Smooth muscle cell (in vitro differentiated cells): Measurements from ENCODE around the gene INO80D. TPM values are rescaled to one million over a fixed set of nuclear protein-coding genes. Genes with fewer than 3 reads are reported as not detected.

Source experiments
- DNase-seq: peaks from one replicate; lab custom pipeline; 2025; ENCODE audit not compliant: unreplicated experiment; lab: John Stamatoyannopoulos, UW
- H2AFZ ChIP-seq: fragments of 200-600 bp; sonication (generic); 2 replicates; pipeline ENCODE4 v1.6.0; 2016; ENCODE audit warnings: antibody characterized with exemption, low read depth, mild to moderate bottlenecking
- H3F3A ChIP-seq: fragments of 200-600 bp; sonication (generic); 2 replicates; pipeline ENCODE4 v1.6.0; 2017; ENCODE audit warnings: antibody characterized with exemption, low read depth
- H3K27ac ChIP-seq: fragments of 200-600 bp; sonication (generic); 2 replicates; pipeline ENCODE4 v1.5.1; 2016; ENCODE audit warnings: low read depth, mild to moderate bottlenecking
- H3K27me3 ChIP-seq: fragments of 200-600 bp; sonication (generic); 2 replicates; pipeline ENCODE4 v1.6.1; 2016; ENCODE audit warnings: low read depth, mild to moderate bottlenecking
- H3K36me3 ChIP-seq: fragments of 200-600 bp; sonication (generic); 2 replicates; pipeline ENCODE4 v1.5.1; 2016; ENCODE audit warnings: low read depth
- H3K4me1 ChIP-seq: fragments of 200-600 bp; sonication (generic); 2 replicates; pipeline ENCODE4 v1.5.1; 2016; ENCODE audit warnings: low read depth
- H3K4me2 ChIP-seq: fragments of 200-600 bp; sonication (generic); 2 replicates; pipeline ENCODE4 v1.6.0; 2016; ENCODE audit warnings: mild to moderate bottlenecking
- H3K4me3 ChIP-seq: fragments of 200-600 bp; sonication (generic); 2 replicates; pipeline ENCODE4 v1.5.1; 2016; ENCODE audit warnings: mild to moderate bottlenecking
- H3K79me2 ChIP-seq: fragments of 200-600 bp; sonication (generic); 2 replicates; pipeline ENCODE4 v1.6.0; 2016; ENCODE audit warnings: low read depth, mild to moderate bottlenecking
- H3K9ac ChIP-seq: fragments of 200-600 bp; sonication (generic); 2 replicates; pipeline ENCODE4 v1.6.0; 2016; ENCODE audit warnings: low read depth
- H3K9me3 ChIP-seq: fragments of 200-600 bp; sonication (generic); replicated peaks from 2 replicates; pipeline ENCODE4 v1.5.1; 2016; ENCODE audit warnings: low read depth
- H4K20me1 ChIP-seq: fragments of 200-600 bp; sonication (generic); 2 replicates; pipeline ENCODE4 v1.6.0; 2016; ENCODE audit warnings: low read depth
- CTCF ChIP-seq: fragments of 200-600 bp; sonication (generic); IDR thresholded peaks from 2 replicates; pipeline ENCODE4 v1.5.1; 2017; ENCODE audit warnings: borderline replicate concordance, mild to moderate bottlenecking, antibody characterized with exemption; ENCODE audit not compliant: insufficient read depth, poor library complexity, severe bottlenecking
- WGBS: methylation state at CpG from one replicate; pipeline ENCODE4 v1.1.7; 2016; ENCODE audit warnings: low lambda C conversion rate; 5-methylcytosine and 5-hydroxymethylcytosine counted together
- polyA plus RNA-seq: library from polyadenylated mRNA; unstranded; fragments of >200 nt; fragmentation: Nextera tagmentation; extraction: Ambion mirVana; gene quantifications from 2 replicates; pipeline ENCODE4 v1.2.1, GENCODE V29; 2016
- total RNA-seq: library from RNA; depleted of rRNA; stranded (reverse); fragments of >200 nt; gene quantifications from 2 replicates; pipeline ENCODE4 v1.2.3, GENCODE V29; 2014

INO80D gene
- total and polyA plus RNA-seq, 2 experiments from 2014 or later: 1.4 to 9.1 TPM

- Histone ChIP-seq H2AFZ (no peak overlapping the region), H3K27ac (no peak overlapping the region), H3K27me3 (no peaks in the 10 kb centered on the region), H3F3A (no peaks in the 10 kb centered on the region), H3K36me3 (peaks cover 4% of the 10 kb centered on the region), H3K9me3 (peaks cover 11% of the 10 kb centered on the region), H3K79me2 (peaks cover 30% of the 10 kb centered on the region), H3K9ac (no peak overlapping the region), H4K20me1 (peaks cover 32% of the 10 kb centered on the region), H3K4me3 (no peak overlapping the region), H3K4me2 (no peak overlapping the region), H3K4me1 (no peaks in the 10 kb centered on the region)
- DNase-seq: no peak
- WGBS: 94% methylated on average over 8 of the region's 8 CpGs
- no peak for TF ChIP-seq CTCF
Observed at GRCh38 chr2:206031950-206032567, 53.9 kb downstream of the INO80D start.

DNA sequence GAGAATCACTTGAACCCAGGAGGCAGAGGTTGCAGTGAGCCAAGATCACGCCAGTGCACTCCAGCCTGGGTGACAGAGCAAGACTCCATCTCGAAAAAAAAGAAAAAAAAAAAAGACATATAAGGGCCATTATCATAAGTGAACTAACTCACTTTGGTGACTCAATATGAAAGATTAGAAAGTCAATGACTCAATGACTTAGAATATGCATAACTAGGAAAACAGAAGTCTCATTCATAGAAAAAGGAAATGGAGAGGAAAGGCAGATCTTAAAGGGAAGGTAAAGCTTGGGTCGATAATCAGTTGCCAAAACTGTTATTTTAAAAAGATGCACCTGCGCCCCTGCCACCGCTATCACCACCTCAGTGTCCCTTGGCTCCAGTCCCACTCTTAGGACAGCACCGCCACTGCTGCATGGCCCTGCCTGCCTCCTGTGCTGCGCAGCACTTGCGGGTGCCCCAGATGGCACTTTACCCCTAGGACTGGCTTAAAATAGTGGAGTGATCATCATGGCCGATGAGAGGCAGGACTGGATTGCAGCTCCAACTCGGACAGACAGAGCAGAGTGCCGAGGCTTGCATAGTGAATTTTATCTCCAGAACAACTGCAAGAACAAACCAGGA lies 54.7 kb downstream of the INO80D start:
- H3K27ac ChIP-seq: no peak overlapping the region
- TF ChIP-seq CTCF: no peak
- H3K9ac ChIP-seq: no peak overlapping the region
- H3F3A ChIP-seq: no peaks in the 10 kb centered on the region
- 88% methylated on average over 11 of the region's 11 CpGs for WGBS
- no peaks in the 10 kb centered on the region for H3K4me1 ChIP-seq
- H3K4me2 ChIP-seq: no peak overlapping the region
- H3K4me3 ChIP-seq: no peak overlapping the region
- no peak for DNase-seq
- no peak overlapping the region for H2AFZ ChIP-seq
- H3K79me2 ChIP-seq: peaks cover 30% of the 10 kb centered on the region
- H3K36me3 ChIP-seq: no peaks in the 10 kb centered on the region
- H3K9me3 ChIP-seq: peaks cover 11% of the 10 kb centered on the region
- H3K27me3 ChIP-seq: no peaks in the 10 kb centered on the region
- H4K20me1 ChIP-seq: peaks cover 32% of the 10 kb centered on the region

DNA sequence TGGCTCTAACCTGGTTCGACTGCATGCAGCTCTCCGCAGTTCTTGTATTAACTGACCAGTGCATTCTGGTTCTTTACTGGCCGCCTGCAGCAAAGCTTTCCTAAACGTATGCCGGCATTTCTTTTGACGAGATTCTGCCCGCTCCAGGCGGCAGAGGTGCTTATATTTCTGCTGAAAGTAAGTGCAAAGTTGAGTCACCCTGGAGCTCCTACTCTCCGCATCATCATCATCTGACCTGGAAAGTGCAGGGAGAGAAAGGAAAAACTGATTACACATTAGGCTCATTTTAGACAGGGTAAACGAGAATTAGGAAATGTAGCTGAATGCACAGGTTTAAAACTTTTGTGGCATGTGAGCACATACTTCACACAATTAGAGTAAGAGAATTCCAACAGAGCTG lies 57.9 kb downstream of the INO80D start:
- Histone ChIP-seq H2AFZ (no peak overlapping the region), H3K36me3 (no peaks in the 10 kb centered on the region), H3K9ac (no peak overlapping the region), H3K27ac (no peak overlapping the region), H3K27me3 (no peaks in the 10 kb centered on the region), H4K20me1 (peaks cover 28% of the 10 kb centered on the region), H3K4me1 (no peaks in the 10 kb centered on the region), H3K79me2 (peaks cover 8% of the 10 kb centered on the region), H3F3A (no peaks in the 10 kb centered on the region), H3K4me2 (no peak overlapping the region), H3K4me3 (no peak overlapping the region), H3K9me3 (peaks cover 5% of the 10 kb centered on the region)
- no peak for TF ChIP-seq CTCF
- no peak for DNase-seq
- 96% methylated on average over 10 of the region's 10 CpGs for WGBS

- Histone ChIP-seq H3K36me3 (peaks cover 16% of the 10 kb centered on the region), H3K4me2 (no peak overlapping the region), H2AFZ (no peak overlapping the region), H3F3A (no peaks in the 10 kb centered on the region), H3K4me1 (no peaks in the 10 kb centered on the region), H3K9ac (no peak overlapping the region), H3K27me3 (no peaks in the 10 kb centered on the region), H3K27ac (no peak overlapping the region), H3K9me3 (no peaks in the 10 kb centered on the region), H3K4me3 (no peak overlapping the region), H3K79me2 (no peaks in the 10 kb centered on the region), H4K20me1 (no peaks in the 10 kb centered on the region)
- no peak for TF ChIP-seq CTCF
- no peak for DNase-seq
- 95% methylated on average over 8 of the region's 8 CpGs for WGBS
Observed at GRCh38 chr2:206023183-206023582, 62.8 kb downstream of the INO80D start.
